Measurements from ENCODE around the gene POU2AF1.
A peak's percentile ranks its signal among the peaks of the same experiment; 100 is the strongest.
"Not testable (repeated sequence)": the region's sequence is repeated elsewhere in the genome, so short reads cannot be mapped to it uniquely, and the experiment has no call there.

The POU2AF1 gene

DNA sequence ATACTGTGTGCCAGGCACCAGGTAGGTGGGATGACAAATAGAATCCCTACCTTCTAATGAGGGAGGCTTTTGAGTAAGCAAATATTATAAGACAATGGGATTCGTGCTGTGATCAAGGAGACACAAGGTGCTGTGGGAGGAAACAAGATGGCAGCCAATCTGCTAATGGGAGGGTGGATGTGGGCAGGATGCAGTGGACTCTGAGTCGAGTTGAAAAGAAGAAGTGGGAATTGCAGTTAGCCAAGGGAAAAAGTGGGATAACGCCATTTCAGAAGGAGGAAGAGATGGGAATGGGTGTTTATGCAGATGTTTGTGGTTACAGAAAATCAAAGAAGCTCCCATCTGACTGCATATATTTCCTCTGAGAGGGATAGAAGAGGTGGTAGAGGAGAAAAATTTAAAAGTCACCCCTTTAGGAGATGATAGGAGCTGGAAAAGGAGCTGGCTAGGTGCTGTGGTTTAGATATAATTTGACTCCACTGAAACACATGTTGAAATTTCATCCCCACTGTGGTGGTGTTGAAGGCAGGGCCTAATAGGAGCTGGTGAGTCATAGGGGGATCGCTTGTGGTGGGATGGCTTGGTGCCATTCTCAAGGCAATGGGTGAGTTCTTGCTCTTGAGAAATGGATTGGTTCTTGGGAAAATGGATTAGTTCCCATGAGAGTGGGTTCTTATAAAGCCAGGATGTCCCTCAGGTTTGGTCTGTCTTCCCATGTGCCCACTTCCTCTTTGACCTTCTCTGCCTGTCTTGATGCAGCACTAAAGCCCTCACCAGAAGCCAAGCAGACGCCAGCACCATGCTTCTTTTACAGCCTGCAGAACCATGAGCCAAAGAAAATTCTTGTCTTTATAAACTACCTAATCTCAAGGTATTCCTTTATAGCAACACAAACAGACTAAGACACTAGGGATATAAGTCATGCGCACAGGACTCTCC is 30.0 kb upstream of the POU2AF1 start:
- DNase-seq = peak; percentile 92

DNA sequence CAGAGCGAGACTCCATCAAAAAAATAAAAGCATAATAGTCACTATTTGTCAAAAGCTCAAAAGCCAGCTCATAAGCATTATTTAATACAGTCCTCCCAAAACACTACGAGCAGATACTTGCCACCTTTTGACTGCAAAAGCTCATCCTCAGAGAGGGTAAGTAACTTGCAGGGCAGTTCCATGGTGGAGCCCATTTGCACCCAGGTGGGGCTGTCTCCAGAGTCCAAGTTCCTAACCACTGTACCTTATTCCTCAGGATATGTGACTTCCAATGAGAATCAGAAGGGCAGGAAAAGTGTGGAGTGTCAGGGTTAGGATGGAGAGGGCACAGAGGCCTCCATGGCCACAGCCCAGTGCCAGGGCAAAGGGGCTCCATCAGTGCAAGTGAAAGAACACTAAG is 28.6 kb upstream of the POU2AF1 start:
- DNase-seq = no peak

DNA sequence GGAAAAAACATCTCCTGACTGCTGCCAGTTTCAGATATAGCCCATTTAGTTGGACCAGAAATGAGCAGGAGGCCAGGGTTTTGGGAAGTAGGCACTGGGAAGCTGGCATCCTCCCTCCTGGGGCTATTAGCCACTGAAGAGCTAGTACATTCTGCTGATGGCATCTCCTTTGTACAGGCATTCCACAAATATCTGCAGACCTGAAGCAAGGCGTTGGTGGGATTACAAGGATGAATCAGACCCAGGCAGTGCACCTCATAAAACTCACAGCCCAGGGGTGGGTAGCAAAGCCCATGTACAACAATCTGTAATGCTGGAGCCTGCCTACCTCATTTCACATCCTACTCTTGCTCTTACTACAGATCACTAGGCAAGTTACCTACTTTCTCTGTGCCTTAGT is 27.5 kb upstream of the POU2AF1 start:
- DNase-seq = no peak

DNA sequence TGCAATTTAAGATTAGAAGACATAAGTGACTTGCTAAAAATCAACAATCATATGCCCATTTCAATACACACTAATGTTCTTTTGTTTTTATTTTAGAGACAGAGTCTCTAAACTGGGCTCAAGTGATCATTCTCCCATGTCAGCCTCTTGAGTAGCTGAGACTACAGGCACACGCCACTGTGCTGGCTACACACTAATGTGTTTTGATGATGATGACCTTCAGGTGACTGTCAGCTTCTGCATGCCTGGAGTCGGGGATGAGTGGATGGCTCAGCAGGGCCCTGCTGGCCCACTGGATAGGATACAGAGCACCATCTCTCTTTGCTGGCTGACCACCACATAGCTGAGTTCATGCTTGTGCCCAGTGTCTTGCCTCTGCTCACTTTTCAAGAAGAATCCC is 27.0 kb upstream of the POU2AF1 start:
- no peak for DNase-seq

DNA sequence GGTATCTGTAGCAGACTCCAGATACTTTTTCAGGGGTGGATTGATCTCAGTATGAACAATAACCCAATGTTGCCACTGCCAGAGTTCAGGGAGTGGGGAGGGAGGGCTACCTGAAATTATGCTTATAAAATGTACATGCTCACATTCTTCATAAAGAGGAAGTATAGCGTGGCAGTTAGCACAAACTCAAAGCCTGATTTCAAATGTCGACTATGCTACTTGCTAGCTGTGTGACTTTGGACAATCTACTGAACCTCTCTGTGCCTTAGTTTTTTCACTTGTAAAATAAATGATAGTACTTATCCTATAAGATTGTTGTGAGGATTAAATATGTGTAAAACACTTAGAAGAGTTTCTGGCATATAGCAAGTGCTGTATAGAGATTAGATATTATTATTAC is 26.5 kb upstream of the POU2AF1 start:
- no peak for DNase-seq

DNA sequence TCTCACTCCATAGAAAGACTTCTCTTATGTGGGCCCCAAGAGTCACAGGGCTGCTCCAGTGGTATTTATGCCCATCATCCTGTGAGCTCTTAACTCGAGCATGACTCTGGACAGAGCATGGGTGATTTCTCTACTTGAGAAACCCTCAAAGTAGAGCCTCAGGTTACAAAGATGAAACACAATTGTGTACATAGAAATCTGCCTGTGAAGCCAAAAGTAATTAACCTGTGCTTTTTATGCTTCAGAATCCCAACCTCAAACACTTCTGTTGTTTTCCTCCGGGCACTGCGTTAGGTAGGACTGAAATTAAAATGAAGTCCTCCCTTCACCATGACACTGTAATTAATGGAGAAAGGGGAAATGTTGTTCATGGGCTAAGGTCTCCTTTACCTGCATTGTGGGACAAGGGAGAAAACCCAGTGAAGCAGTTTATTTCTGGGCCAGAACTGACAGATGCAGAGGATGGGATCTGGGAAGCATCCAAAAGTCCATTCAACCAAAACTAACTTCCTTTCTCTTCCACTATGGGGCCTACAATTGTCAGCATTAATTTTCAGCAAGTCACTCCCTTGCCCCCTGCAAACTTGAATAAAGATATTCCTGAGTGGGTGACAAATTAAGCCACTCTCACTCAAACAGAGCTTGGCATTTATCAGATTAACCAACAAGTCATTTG is 24.1 kb upstream of the POU2AF1 start:
- DNase-seq = no peak

DNA sequence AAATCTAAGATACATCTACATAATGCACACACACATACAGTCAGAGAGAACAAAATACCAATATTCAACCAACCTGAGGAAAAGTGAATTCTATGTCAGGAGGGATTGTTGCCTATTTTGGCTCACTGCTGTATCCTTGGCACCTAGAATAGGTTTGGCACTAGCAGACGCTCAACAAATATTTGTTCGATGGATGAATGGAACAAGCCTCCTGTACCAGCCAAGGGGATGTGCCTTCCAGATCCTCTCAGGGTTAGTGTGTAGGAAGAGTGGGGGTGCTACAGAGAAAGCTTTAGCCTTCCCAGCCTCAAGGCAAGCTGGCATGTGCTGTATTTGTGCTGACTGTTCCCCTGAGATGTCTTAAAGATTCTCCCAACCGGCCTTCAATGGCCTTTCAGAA is 23.3 kb upstream of the POU2AF1 start:
- DNase-seq = no peak

DNA sequence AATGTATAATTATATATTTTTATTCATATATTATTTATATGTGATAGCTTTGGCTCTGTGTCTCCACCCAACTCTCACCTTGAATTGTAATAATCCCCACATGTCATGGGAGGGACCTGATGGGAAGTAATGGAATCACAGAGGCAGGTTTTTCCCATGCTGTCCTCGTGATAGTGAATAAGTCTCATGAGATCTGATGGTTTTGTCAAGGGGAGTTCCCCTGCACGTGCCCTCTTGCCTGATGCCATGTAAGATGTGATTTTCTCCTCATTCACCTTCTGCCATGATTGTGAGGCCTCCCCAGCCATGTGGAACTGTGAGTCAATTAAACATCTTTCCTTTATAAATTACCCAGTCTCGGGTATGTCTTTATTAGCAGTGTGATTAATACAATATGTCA is 22.9 kb upstream of the POU2AF1 start:
- not testable (repeated sequence) for DNase-seq

DNA sequence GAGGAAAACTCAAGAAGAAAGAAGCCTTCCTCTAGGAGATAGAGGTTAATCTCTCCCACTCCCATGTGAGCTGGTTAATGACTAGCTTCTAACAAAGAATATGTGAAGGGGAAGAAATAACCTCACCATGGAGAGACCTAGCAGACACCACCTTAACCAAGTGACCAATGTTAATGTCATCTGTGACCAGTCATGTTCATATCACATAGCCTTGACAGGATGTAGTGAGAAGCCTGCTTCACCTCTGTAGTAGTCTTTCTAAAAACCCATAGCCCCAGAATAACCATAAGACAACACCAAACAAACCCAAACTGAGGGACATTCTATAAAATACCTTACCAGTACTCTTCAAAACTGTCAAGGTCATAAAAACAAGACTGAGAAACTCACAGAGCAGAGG is 21.5 kb upstream of the POU2AF1 start:
- DNase-seq = no peak

DNA sequence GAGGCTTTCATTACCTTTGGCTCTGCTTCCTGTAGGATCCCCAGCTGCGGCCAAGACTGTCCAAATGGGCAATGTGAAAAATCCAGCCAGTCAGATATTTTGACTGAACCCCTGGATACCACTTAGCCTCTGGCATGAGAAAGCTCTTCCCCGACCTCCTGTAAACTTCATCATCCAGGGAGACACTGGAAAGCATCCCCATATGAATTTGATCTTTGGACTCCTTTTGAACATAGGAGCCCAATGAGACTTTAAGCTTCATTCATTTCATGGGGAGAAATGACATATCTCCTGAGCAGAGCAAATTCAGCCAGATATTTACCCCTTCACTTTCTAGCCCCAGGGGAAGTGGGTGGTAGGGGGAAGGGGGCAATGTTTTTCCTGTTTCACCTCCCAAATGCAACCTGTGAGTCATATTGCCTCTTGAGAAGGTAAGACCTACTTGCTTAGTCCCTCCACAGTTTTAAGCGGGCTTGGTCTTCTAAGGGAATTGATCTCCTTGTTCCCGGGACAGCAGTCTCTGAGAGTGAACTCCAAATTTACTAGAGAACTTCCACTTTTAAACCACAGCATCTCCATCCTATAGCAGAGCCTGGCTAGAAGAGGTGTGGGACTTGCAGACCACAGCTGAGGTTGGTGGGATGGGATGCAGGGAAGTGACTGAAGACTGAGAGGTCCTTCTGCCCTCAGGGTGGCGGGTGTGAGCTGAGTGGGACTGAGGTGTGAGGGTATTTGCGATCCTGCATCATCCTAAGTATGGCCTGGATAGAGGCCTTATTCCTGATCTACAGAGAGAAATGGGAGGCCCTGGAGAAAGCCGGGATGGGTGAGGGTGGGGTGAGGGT is 20.3 kb upstream of the POU2AF1 start:
- no peak for DNase-seq

DNA sequence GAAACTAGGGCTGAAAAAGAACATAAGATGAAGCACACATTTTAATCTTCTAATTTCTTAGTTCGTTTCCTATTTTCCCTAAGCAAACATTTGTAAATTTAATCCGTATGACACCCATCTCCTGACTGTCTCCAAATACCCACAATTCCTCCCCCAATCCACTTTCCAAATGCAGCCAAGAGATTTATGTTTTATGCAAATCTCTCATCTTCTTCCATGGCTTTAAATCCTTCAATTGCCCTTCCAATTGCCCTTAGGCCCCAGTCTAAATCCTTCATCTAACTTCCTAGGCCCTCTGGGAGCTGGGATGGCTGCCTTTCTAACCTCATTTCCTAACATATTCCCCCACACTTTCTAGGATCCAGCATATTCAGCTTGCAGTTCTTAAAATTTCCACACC is 18.0 kb upstream of the POU2AF1 start:
- DNase-seq = no peak

DNA sequence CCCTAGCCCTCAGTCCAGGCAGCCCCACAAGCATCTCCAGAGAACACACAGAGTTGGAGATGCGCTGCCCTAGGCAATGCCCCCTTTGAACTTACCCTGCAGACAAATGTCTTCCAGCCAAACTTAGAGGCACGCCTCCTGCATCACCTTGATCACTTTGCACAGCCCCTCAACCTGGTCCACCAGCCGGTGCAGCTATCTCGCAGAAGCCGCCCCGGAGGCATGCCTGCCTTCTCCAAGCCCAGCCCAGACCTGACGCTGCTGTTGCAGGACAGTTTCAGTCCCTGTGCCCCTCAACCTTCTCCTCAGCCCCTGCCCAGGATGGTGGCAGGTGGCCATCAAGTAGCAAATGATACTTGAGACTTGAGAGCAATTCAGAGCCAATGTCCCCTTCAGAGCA is 16.7 kb upstream of the POU2AF1 start:
- no peak for DNase-seq

DNA sequence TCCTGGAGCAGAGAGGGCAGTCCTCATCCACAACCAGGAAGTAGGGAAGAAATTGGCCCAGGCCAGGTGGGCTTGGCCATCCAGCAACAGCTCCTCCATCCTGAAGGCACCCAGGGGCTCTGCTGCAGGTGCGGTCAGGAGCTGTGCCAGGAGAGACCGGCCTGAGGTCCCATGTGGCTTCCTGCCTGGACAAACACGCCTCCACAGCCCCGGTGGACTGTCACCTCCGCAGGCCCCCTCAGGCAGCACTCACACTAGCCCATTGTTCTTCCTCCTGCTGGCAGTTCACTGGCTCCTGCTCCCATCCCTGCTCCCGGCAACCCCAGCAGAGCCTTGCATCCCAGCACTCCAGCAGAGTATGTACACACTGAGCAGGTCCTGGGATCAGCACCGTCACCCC is 16.0 kb upstream of the POU2AF1 start:
- no peak for DNase-seq

DNA sequence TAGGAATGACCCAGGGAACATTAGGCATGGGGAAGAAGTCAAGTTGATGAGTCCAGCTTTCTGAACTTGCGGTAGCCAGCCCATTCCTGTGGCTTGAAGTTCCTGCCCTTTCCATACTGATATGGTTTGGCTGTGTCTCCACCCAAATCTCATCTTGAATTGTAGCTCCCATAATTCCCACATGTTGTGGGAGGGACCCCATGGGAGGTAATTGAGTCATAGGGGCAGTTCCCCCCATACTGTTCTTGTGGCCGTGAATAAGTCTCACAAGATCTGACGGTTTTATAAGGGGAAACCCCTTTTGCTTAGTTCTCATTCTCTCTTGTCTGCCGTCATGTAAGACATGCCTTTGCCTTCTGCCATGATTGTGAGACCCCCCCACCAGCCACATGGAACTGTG is 15.1 kb upstream of the POU2AF1 start:
- DNase-seq = not testable (repeated sequence)

DNA sequence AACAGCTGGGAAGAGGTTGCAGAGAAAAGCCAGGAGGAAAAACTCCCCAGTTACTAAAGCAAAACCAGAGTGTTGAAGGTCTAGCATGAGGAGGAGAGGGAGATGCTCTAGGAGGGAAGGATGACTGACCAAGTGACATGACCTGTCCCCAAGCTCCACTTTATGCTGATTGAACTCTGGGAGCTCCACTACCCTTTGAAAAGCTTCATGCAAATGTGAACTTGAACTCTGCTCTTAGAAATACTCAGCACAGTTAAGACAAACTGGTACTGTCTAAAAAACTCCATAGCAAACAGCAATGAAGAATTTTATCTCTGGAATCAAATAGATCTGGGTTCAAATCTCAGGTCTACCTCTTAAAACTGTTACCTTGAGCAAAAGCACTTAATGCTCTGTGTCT is 14.5 kb upstream of the POU2AF1 start:
- DNase-seq = no peak

DNA sequence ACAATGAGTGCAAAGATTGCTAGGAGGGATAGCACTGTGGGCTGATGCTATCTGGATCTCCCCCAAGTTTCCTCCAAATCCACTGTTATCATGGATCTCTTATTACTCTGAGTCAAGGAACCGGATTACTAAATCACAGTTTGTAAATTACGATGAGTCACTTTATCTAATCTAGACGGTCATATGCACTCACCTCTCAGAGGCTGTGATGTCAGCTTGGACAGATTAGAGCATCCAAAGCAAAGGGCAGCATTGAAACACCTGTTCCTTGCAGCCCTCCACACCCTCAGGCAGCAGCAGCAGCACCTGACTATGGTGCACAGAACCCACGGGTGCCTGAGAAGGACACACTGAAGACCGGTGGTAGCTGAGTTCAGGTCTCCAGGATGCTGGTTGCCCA is 14.0 kb upstream of the POU2AF1 start:
- no peak for DNase-seq

DNA sequence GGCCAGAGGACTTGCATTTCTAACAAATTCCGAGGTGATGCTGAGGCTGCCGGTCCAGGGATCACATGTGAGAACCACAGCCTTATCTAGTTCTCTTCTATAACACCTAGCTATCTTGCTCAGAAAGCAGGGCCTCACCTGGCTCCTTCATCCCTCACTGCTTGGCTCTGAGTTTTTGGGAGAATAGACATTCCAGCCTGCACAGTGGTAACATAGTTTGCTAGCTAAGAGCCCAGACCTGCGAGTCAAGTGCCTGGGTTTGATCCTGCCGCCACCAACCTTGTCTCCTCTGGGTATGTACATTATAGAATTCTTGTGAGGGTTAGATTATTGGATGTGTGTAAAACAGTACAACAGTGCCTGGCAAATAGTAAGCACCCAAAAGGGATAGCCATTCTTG is 13.5 kb upstream of the POU2AF1 start:
- DNase-seq = no peak

DNA sequence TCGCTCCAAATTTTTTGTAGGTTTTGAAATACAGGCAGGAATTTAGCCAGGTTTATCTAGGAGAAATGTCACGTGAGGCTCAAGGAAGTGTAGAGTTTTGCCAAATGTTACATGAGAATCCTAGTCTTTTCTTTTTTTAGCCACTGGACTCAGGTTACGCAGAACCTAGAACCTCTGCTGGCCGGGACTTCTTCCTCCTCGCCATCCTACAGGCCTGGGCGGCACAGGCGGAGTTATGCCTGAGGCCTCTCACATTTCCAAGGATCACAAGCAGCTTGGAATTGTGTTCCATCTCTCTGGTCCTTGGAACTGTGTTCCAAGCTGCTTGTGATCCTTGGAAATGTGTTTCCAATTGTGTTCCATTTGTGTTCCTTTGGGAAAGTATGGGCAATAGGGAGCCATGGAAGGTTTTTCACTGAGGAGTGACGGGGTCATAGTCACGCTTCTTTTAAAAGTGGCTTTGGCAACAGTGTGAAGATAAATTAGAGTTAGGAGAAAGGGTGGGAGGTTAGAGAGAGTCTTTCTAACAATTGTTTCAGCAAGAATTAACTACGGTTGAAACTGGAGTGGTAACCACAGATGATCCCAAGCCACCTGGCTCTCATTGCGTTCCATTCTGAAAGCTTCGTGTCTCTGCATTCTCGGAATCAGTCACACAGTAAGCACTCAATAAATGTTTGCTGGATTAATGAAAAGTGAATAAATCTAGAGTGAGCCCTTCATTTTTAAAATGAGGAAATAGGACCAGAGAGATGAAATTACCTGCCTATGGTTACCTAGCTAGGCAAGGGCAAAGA is 12.5 kb upstream of the POU2AF1 start:
- DNase-seq = no peak

DNA sequence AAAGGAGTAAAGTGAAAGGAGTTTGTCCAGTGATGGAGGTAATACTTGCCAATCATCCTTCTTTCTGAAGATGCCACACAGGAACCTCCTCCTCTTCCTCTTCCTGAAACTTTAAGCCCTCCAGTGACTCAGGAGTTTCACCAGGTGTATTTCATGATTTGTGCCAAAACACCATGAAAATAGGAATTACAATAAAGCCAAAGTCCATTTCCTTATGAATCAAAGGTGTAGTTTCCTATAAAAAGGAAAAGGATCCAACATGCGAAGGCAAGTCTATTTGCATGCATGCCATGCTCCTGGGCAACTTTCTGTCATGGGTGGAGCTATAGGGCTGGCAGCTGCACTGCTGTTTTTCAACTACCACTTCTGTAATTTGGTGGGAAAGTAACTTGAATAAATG is 9.8 kb upstream of the POU2AF1 start:
- no peak for DNase-seq

DNA sequence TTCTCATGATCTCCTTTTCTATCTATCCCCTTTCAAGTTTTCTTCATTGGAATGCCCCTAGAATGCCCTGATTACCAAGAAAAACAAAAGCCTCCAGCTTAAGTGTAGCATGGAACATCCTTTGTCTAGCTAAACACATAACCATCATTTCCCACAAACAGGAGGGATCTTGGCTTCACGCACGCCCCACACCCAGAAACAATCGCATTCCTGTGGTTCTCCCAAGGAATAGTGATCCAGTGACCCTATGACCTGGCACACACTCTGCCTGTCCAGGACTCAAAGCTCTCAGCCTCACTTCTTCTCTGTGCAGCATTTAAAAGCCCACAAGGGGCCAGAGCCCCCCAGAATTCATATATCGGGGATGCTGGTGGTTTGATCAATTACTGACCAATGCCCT is 9.3 kb upstream of the POU2AF1 start:
- no peak for DNase-seq

DNA sequence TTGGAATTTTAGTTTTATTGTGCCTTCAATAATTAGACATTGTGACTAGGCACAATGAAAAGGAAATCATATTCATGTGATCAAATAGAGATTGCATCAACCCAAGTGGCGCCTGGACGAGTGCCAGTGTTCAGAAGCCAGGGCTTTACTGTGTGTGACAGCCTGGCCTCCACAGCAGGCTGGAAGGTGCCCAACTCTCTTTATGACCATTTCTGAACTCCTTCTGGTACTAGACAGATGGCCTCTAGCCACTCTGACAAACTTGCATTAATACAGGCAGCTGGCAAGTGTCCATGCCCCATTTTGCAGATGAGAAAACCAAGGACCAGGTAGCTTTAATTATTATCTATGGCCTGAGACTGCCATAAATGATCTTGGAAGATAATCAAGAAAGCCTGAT is 8.3 kb upstream of the POU2AF1 start:
- DNase-seq = no peak

DNA sequence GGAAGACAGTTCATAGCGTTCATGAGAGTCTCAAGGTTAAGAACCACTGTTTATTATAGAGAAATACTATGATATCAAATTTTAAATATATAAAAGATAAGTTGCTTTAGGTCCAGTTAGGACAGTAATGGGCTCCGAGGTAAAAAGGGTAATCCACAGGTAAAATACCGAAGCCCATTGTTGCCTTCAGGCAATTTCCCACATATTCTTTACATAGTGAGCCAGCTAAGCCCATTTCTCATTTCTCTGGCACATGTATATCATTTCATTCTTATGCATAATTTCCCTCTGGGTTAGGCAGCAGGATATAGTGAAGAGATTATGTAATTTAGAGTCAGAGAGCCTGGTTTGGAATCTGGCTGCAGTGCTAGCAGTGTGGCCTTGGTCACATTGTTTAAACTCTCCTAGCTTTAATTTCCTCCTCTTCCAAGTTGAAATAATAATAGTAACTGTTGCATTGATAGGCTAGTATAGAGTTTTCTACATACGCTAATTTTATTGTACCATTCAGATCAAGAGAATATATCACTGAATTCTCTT is 7.6 kb upstream of the POU2AF1 start:
- DNase-seq = no peak

Measured in MV-4-11 (cell line).